HG03439 (cell line): Measurements from ENCODE around the gene CYP24A1.

Experiments used
- ATAC-seq: cut with Tn5 transposase; IDR thresholded peaks from one replicate; pipeline ENCODE4 v1.9.1; 2021; ENCODE audit warnings: mild to moderate bottlenecking, moderate library complexity; ENCODE audit not compliant: unreplicated experiment

Gene CYP24A1

DNA sequence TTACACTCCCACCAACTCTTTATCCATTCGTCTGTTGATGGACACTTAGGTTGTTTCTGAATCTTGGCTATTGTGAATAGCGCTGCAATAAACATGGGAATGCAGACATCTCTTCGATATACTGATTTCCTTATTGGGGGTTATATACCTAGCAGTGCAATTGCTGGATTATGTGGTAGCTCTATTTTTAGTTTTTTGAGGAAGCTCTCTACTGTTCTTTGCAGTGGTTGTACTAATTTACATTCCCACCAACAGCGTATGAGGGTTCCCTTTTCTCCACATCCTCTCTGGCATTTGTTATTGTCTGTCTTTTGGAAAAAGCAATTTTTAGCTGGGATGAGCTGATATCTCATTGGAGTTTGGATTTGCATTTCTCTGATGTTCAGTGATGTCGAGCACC lies 29.5 kb upstream of the CYP24A1 start:
- ATAC-seq, result no peak

DNA sequence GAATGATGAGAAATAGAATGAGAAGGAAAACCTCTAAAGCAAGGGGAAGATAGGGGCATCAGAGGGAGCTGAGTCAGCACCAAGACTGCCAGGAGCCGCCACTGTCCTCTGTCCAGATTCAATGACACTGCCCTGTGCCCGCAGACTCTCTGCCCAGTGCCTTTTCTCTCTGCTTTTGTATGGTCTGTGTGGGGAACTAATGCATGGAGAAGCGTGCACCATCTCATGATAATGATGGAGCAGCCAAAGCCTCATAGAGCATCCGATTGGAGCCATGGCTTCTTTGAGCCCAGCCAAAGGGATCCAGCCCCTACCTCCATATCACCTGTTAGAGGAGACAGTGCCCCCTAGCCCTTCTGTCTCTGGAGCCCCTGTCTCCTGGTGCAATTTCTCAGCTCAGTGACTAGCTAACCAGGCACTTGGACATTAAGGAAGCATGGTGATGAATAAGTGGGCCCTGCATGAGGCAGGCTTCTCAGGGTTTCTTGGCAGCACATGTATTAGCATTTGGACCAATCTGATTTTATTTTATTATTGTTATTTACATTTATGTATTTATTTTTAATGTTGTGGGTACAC lies 27.6 kb upstream of the CYP24A1 start:
- no peak for ATAC-seq

GRCh38 chr20:54200487-54201267 lies 26.9 kb upstream of the CYP24A1 start:
- ATAC-seq, result no peak

GRCh38 chr20:54199721-54200176 lies 26.0 kb upstream of the CYP24A1 start:
- peak; percentile 45 for ATAC-seq

DNA sequence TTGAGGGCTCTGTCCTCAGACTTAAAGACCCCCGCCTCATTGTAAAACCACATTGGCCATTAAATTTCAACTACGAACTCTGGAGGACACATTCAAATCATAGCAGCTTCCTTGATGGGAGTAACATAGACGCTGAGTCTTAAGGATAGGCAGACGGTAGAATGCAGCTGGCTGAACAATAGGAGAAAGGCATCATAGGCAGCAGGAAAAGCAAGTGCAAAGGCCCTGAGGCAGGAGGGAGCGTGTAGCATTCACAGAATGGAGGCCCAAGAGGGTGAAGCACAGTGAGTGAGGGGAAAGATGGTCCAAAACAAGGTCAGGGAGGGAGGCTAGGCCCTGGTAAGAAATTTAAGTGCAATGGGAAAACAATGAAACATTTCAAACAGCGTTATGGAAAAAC lies 25.5 kb upstream of the CYP24A1 start:
- peak; percentile 11 for ATAC-seq

GRCh38 chr20:54197621-54198604 lies 24.1 kb upstream of the CYP24A1 start:
- ATAC-seq, result no peak

GRCh38 chr20:54195483-54196472 lies 22.0 kb upstream of the CYP24A1 start:
- peak; percentile 46 for ATAC-seq

DNA sequence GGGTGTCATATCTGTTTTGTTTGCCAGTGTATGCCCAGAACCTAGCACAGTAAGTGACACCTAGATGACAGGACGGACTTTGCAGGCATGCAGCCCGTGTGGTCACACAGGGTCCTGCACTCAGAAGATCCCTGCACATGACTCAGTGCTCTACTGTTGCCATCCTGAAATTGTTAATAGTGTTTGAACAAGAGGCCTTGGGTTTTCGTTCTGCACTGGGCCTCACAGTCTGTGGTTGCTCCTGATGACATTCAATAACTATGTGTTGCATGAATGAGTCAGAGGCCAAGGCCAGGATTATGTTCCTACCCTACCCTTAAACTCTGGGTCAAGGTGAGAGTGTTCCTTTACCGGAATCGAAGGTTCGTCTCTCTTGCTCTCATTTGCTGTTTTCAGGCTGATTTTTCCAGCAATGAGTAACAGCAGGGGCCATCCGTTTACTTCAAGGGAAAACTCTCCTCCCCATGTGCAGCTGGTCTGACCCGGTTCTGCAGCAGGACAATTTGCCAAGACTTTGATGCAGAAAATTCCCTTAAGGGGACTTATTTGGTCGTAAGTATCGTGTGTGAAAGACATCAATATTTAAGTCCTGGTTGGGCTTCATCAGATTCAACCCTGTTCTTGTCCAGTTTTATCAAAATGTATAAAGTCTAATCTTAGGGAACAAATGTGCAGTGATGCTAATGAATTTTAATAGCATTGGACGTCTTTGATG lies 21.1 kb upstream of the CYP24A1 start:
- peak; percentile 44 for ATAC-seq

DNA sequence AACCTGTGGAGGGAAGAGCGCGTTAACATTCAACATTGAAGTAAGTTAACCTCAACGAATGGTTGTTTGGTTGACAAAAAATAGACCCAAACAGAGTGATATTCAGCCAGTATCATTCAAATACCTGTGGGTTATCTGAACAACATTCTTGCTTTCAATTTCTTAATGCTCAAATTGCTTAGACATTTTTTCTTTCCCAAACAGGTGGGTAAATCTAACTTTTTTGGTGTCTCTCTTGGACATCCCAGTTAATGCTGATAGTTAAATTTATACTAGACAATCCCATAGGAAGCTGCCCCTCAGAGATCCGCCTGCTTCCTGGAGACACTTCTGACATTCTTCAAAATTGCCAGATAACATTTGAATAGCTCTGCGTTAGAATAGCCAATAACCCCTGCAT lies 20.0 kb upstream of the CYP24A1 start:
- ATAC-seq, result no peak

DNA sequence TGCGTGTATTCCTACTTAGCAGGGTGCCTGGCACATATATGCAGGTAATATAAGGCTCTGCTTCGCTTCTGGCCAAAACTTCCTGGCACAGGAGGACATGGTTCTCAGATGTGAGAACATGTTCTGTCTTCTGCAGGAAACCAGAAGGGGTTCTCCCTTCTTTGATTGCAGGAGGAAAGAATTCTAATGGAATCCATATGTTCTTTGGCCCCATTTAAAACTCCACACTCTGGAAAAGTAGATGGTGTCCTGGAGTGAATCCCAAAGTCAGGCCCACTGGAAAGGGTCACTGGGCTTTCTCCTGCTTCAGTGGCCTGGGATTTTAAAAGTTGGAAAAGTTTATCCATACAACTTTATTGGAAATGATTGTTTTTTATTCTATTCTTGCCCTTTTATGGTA lies 16.4 kb upstream of the CYP24A1 start:
- no peak for ATAC-seq

DNA sequence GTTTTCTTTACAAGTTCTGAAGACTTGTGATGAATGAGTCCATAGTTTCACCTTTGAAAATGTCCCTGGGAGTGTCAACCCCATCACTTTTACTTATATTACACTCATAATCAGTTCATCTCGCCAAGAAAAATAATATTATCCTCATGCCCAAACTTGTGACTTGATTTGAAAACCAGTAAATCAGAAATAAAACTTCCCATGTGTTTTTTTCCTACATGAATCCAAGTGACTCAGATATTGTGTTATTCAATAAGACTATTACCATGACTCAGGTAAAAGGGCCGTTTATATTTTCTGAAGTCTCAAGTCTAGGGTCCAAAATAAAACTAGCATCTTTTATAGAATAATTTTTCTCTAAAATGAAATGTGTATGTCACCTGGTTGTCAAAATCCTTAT lies 15.8 kb upstream of the CYP24A1 start:
- no peak for ATAC-seq

DNA sequence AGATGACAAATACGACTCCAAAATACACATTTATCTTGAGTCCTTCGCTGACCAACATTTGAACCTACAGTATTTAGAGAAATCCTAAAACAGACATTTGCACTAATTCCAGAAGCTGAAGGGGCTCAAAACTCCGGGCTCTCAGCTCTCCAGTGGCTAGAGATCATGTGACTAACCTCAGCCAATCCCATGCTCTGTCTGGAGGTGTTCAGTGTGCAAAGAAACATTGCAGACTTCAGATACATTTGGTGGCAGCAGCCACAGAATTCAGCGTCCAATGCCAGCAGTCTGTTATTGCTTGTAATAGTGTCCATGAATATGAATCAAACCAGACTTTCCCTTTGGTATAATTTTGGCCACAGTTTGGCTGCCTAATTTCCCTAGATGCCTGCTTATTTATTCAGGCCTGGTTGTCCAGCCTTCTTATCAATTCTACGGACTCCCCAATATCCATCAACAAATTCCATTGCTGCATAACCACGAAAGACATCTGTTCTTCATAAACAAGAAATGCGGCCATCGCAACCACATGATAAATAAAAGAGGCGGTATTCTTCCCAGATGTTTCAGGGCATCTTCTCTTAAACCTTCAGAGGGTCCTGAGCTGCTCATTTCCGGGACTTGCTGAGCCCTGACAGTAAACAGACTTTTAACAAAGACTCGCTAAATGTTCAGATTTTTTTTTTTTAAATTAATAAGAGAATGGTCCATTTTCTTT lies 14.5 kb upstream of the CYP24A1 start:
- ATAC-seq, result no peak

DNA sequence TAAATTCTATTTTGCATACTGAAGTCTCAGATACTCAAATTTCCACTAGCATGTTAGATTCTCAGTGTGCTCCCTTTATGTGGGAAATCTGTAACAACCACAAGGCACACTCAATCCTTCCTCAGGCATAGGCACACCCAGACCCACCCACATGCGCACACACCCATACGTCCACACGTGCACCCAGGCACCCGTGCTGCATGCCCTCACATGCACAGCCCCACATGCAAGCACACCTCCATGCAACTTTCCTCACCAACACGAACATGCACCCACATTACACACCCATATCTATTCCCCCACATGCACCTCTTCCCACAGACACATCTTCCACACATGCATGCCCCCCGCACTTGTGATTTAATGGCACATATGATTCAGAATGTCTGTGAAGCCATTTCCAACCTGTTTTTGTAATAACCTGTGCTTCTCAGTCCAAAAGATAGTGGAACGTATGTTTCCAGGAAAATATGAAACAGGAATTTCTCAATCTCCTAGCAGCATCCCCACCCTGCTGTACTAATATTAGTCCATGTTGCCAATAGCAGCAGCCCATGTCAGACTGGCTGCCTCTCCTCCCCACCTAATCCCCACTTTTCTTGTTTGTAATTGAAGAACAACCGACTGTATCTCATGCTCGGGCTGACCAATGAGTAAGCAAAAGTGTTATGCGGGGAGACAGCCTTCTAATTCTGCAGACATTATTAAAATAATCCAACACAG lies 11.3 kb upstream of the CYP24A1 start:
- no peak for ATAC-seq

GRCh38 chr20:54184071-54184470 lies 10.3 kb upstream of the CYP24A1 start:
- no peak for ATAC-seq

GRCh38 chr20:54180931-54181330 lies 7.1 kb upstream of the CYP24A1 start:
- no peak for ATAC-seq

DNA sequence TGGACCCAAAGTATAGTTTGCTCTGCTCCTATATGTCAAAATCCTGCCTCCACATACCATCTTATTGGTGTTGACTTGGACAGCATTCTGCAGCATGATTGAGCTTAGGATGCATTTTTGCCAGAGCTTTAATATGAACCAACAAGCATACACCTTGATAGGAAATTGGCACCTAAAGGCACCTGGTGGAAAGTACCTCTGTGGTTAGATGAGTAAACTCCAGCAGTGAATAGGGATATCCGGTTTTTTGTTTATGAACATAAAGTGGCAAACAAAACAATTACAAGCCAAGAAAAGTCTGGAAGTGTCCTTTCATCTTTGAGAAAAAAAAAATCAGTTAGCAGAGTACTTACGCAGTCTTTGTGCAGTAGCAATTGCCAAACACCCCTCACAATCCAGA lies 6.2 kb upstream of the CYP24A1 start:
- ATAC-seq, result no peak

GRCh38 chr20:54178256-54178655 lies 4.5 kb upstream of the CYP24A1 start:
- ATAC-seq, result no peak

DNA sequence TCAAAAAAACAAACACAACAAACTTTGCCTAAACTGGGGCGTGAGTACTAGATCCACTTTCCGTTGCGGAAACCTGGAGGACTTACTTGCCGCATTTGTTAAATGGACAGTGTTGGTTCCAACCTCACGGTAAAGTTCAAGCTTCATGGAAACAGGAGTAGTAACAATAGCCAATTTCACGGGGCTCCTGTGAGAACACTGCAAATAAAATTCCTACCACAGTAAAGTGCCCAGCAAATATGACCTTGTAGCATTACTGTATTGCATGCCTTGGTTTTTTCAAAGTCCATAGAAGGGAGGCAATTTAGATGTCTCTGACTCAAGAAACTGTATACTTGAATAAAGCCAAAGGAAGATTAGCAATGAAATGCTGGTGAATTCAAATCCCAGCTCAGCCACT lies 3.6 kb upstream of the CYP24A1 start:
- ATAC-seq, result no peak
